A549 treated with AZD9567 at 1 μM for 4 hours (cell line): Measurements from ENCODE around the gene C2orf80. TPM values are rescaled to one million over a fixed set of nuclear protein-coding genes. Genes with fewer than 3 reads are reported as not detected.

Experiments used
- total RNA-seq: library from RNA; stranded (reverse); fragments of 200-300 nt; extraction: Qiagen RNA extraction; gene quantifications from 5 replicates; pipeline ENCODE4 v1.2.3, GENCODE V29; 2022; ENCODE audit not compliant: insufficient read depth

Gene C2orf80
- total RNA-seq, result not detected in 5 replicates

DNA sequence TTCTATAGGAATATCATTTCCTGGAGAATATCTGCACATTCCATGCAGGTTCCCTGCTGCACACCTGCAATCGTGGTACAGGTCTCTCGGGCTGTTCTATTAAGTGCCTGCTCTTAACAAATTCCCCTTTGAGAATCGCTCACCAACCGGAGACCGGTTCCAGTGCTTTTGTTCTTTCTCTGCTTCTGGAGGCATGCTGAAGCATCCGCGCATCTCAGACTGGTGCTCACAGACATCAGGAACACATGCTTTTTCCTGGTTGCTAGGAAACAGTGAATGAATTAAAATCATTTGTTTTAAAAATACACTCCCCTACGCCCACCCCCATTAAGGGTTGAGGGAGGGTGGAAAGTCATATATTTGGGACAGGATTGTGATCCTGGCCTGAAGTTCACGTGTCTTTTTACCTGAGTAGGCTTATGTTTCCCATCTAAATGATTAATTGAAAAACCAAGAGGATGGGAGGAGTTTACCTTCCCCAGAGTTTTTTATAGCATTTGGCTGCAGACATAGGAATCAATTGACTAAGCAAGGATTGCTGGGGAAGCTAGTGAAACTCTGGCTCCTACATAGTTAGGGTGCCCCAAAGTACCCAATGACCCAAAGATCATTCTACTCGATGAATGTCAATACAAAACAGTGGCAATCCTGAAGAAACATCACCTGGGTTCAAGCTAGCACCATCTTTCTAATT lies at the start of gene C2orf80:
TSS of gene C2orf80 (minus strand) at position 221 of the 694 bp plus-strand sequence. CDS start 3,044 bp downstream, outside the sequence.

DNA sequence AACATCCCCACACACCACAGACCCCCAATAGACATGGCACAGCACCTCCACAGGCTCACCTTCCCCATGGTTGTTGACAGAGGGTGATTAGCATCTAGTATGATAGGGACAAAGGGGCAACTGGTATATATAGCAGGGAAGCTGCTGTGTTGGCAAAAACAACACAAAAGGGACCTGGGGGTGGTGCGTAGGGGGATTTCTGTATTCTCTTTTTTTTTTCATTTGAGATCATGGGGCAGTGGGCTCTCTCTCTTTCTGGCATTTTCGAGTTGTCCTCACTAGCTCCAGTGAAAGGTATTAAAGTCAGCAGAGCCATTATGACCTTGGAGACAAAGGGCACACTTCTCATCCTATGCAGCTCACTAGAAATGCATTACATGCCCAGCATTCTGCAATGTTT lies 26.3 kb downstream of the C2orf80 start, which contains the start of gene CRYGA:
TSS of gene CRYGA (minus strand) at position 101 of the 400 bp plus-strand sequence. CDS start at position 68, 33 bp downstream.

GRCh38 chr2:208146006-208146405 lies 43.8 kb downstream of the C2orf80 start, which contains the start of gene CRYGB:
Gene CRYGB (minus strand): TSS chr2:208146158. CDS start chr2:208146120, 38 bp downstream.

GRCh38 chr2:208129744-208130711 lies 59.8 kb downstream of the C2orf80 start, which contains the start of gene CRYGC:
Gene CRYGC (minus strand): TSS chr2:208129828. CDS start chr2:208129792, 36 bp downstream.

DNA sequence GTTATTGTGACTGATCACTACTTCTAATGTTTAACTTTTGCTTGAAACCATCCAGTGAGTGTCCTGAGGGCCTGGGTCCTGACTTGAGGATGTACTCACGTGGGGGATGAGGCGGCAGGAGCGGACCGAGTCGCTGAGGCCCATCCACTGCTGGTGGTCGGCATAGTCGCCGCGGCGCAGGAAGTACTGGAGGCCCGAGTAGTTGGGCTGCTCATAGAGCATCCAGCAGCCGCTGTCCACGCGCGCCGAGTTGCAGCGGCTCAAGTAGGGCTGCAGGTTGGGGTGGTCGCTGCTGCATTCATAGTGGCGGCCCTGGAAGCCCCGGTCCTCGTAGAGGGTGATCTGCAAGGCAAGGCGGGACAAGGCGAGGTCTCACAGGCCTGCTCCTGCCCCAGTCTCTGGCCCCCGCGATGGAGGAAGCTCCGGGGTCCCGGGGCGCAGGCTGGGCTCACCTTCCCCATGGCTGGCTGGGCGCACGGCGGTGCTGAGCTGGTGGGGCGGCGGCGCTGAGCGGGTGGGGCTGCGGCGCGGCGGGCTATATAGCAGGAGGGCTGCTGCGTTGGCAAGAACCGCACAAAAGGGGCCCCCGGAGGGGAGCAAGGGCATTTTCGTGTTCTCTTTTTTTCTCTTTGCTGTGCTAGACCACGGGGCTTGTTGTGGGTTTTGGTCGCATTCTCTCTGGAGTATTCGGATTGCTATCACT lies 65.7 kb downstream of the C2orf80 start, which contains the start of gene CRYGD:
TSS of gene CRYGD (minus strand) at position 512 of the 703 bp plus-strand sequence. CDS start at position 461, 51 bp downstream.

Other genes starting within 250 kb of the C2orf80 start
- gene PLEKHM3, start 164.5 kb downstream of the C2orf80 start, total RNA-seq, result 2.0 to 5.2 TPM (median 2.6 TPM) in 5 replicates
- gene CRYGD, start 65.5 kb downstream of the C2orf80 start, total RNA-seq, result not detected in 5 replicates
- gene CRYGC, start 60.2 kb downstream of the C2orf80 start, total RNA-seq, result 0.22 TPM in 1 of 5 replicates, not detected in the others
- not detected in 5 replicates for gene CRYGB, start 43.9 kb downstream of the C2orf80 start, total RNA-seq
- not detected in 5 replicates for gene CRYGA, start 26.4 kb downstream of the C2orf80 start, total RNA-seq
- 77.4 to 91.3 TPM (median 84.4 TPM) in 5 replicates for gene IDH1, start 65.0 kb upstream of the C2orf80 start, total RNA-seq
- gene PIKFYVE, start 76.2 kb upstream of the C2orf80 start, total RNA-seq, result 4.5 to 7.0 TPM (median 6.9 TPM) in 5 replicates
- gene PTH2R, start 216.8 kb upstream of the C2orf80 start, total RNA-seq, result not detected in 5 replicates